ENCODE results near the gene DAPK2. TPM values are rescaled to one million over a fixed set of nuclear protein-coding genes. Genes with fewer than 3 reads are reported as not detected.

The DAPK2 gene
- total and polyA plus RNA-seq, 9 donors: 2.9 to 5.9 (median 3.9) TPM

DNA sequence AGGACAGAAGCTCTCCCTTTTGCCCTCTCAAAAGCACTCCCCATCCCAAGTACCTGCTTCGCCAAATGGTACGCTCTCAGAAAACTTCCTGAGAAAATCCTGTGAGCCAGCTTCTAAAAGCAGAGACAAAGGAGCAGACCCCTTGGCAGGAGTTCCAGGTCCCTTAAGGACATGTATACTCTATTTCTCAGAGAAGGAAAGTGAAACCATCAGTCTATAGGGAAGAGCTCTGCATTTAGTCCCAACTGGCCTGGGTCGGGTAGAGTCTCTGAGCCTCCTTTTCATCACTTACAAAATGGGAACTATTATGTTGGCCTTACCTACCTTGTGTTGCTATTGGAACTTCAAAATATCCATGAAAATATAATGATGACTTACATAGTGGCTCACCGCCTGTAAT, 19.7 kb downstream of the DAPK2 start:
- Histone ChIP-seq H3K27ac (ENCODE audit: low read length) (no peak overlapping the region), H3K36me3 (ENCODE audit: control insufficient read depth, insufficient read depth, low read length) (no peaks in the 10 kb centered on the region), H3K4me3 (ENCODE audit: low read length) (no peak overlapping the region), H3K27me3 (ENCODE audit: control insufficient read depth, insufficient read depth, low read length) (no peaks in the 10 kb centered on the region), H3K9me3 (replicated peaks; ENCODE audit: control insufficient read depth, low read depth, low read length) (no peaks in the 10 kb centered on the region), H3K4me1 (ENCODE audit: control insufficient read depth, insufficient read depth, low read length) (peaks cover 3% of the 10 kb centered on the region)
- WGBS (ENCODE audit: insufficient coverage): no CpG with 5 or more reads among the region's 4 CpGs
- DNase-seq: no peak

DNA sequence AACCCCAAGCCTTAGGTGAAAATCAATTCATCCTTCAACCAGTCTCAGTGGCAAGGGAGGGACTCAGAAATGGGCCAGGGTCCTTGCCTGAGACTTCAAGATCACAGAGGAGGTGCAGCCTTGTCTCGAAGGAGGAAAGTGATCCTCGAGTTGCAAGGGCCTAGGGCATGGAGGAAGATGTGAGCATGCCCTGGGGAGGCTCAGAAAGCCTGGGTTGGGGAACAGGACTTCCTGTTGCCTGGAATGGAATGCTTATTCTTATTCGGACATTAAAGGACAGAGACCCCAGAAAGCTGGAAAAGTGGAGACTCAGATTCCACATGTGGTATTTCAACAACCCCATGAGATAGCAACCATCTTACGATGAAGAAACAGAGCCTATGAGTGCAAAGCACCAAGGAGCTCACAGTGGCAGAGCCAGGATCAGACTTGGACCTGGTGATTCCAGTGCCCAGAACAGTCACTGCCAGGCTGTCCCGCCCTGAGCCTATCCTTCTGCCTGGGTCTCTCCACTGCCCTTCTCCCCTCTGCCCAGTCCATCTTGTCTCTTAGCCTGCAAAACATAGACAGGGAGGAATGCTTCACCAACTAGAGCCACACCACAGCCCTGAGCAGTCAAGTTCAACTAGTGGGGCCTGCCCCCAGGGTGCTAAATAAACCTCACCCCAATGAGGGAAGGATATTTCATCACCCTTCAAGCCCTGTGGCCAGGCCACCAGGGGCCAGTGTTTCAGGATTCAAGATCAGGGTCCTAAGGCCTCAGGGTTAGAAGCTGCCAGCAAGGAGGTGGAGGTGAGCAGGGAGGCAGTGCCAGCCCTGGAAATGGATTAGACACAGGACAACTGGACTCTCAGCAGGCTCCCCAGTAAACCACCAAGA, 21.9 kb downstream of the DAPK2 start:
- WGBS (ENCODE audit: insufficient coverage): 82% methylated on average over 5 of the region's 5 CpGs
- H3K36me3 ChIP-seq (ENCODE audit: control insufficient read depth, insufficient read depth, low read length): no peaks in the 10 kb centered on the region
- DNase-seq: no peak
- peaks cover 7% of the 10 kb centered on the region for H3K9me3 ChIP-seq (replicated peaks; ENCODE audit: control insufficient read depth, low read depth, low read length)
- H3K4me1 ChIP-seq (ENCODE audit: control insufficient read depth, insufficient read depth, low read length): peaks cover 3% of the 10 kb centered on the region
- H3K27ac ChIP-seq (ENCODE audit: low read length): no peak overlapping the region
- H3K4me3 ChIP-seq (ENCODE audit: low read length): no peak overlapping the region
- H3K27me3 ChIP-seq (ENCODE audit: control insufficient read depth, insufficient read depth, low read length): no peaks in the 10 kb centered on the region

DNA sequence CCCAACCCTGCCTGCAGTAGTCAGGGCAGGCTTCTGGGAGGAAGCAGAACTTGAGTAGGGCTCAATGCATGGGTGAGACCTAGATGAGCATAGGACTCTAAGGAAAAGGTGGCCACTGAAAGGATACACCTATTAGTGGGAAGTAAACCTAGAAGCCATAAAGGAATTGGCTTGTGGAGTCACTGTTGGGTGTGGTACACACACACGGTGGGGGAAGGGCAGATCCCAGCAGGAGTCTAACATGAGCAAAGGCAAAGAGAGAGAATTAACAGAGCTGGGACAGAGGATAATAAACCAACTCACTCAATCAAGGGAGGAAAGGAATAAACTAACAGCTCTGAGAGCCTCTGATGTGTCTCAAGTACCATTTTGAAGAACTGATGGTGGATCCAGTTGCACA, 23.1 kb downstream of the DAPK2 start:
- Histone ChIP-seq H3K4me3 (ENCODE audit: low read length) (no peak overlapping the region), H3K27ac (ENCODE audit: low read length) (no peak overlapping the region), H3K4me1 (ENCODE audit: control insufficient read depth, insufficient read depth, low read length) (peaks cover 3% of the 10 kb centered on the region), H3K27me3 (ENCODE audit: control insufficient read depth, insufficient read depth, low read length) (no peaks in the 10 kb centered on the region), H3K9me3 (replicated peaks; ENCODE audit: control insufficient read depth, low read depth, low read length) (peaks cover 7% of the 10 kb centered on the region), H3K36me3 (ENCODE audit: control insufficient read depth, insufficient read depth, low read length) (no peaks in the 10 kb centered on the region)
- DNase-seq: no peak
- WGBS (ENCODE audit: insufficient coverage): no CpG with 5 or more reads among the region's 1 CpG

DNA sequence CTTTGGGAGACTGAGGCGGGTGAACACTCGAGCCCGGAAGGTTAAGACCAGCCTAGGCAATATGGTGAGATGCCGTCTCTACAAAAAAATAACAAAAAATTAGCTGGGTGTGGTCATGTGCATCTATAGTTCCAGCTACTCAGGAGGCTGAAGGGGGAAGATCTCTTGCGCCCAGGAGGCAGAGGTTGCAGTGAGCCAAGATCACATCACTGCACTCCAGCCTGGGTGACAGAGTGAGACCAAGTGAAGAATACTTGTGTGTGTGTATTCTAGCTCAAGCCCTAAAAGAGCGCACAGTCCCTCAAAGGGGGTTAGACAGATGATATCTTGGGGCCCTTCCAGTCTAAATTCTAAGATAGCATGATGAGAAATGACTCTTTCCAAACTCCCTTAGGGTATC, 23.7 kb downstream of the DAPK2 start:
- Histone ChIP-seq H3K4me3 (ENCODE audit: low read length) (no peak overlapping the region), H3K27me3 (ENCODE audit: control insufficient read depth, insufficient read depth, low read length) (no peaks in the 10 kb centered on the region), H3K9me3 (replicated peaks; ENCODE audit: control insufficient read depth, low read depth, low read length) (peaks cover 7% of the 10 kb centered on the region), H3K27ac (ENCODE audit: low read length) (no peak overlapping the region), H3K36me3 (ENCODE audit: control insufficient read depth, insufficient read depth, low read length) (no peaks in the 10 kb centered on the region), H3K4me1 (ENCODE audit: control insufficient read depth, insufficient read depth, low read length) (peaks cover 3% of the 10 kb centered on the region)
- WGBS (ENCODE audit: insufficient coverage): no CpG with 5 or more reads among the region's 6 CpGs
- DNase-seq: no peak

DNA sequence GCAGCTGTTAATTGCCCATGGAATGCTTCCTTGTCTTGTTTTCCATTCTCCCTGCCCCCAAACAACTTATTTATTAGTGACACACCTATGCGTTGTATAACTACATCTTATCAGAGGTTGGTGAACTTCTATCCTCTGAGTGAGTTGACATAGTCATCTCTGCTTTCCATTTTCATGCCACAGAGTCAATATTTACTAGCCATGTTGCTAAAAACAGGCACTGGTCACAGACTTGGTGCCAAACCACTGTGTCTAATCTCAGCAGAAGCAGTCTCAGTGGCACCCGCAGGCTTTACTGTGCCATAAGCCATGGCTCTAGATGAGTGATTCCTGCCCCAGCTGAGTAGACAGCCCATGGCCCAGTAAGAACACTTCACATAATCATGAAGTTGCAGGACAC, 26.5 kb downstream of the DAPK2 start:
- Histone ChIP-seq H3K36me3 (ENCODE audit: control insufficient read depth, insufficient read depth, low read length) (no peaks in the 10 kb centered on the region), H3K27me3 (ENCODE audit: control insufficient read depth, insufficient read depth, low read length) (no peaks in the 10 kb centered on the region), H3K4me1 (ENCODE audit: control insufficient read depth, insufficient read depth, low read length) (no peaks in the 10 kb centered on the region), H3K4me3 (ENCODE audit: low read length) (no peak overlapping the region), H3K27ac (ENCODE audit: low read length) (no peak overlapping the region), H3K9me3 (replicated peaks; ENCODE audit: control insufficient read depth, low read depth, low read length) (peaks cover 7% of the 10 kb centered on the region)
- WGBS (ENCODE audit: insufficient coverage): 100% methylated on average over 1 of the region's 2 CpGs
- no peak for DNase-seq

DNA sequence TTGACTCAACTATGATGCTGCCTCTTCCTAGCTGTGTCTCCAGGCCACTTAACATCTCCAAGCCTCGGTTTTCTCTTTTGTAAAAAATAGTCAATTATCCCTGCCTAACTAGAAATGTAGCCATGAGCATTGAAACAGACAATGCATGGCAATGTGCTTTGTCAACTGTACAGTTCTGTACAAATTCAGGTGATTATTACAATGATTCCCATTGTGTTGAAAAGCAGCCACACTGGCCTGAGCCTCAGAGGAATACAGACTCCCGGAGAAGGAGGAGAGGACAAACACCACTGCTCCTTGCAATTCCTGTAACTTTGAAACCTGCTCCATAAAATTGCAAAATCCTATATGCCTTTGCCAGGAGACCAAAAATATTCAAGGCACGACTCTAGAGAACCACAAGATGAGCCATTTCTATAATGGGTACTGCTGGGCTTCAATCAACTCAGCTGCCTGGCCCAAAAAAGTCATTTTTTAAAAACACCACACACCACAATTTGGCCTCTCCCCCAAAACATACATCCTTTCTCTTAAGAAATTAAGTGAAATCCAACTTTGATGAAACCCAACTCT, 28.6 kb downstream of the DAPK2 start:
- WGBS (ENCODE audit: insufficient coverage): no CpG with 5 or more reads among the region's 3 CpGs
- Histone ChIP-seq H3K4me1 (ENCODE audit: control insufficient read depth, insufficient read depth, low read length) (no peaks in the 10 kb centered on the region), H3K27me3 (ENCODE audit: control insufficient read depth, insufficient read depth, low read length) (no peaks in the 10 kb centered on the region), H3K27ac (ENCODE audit: low read length) (no peak overlapping the region), H3K9me3 (replicated peaks; ENCODE audit: control insufficient read depth, low read depth, low read length) (peaks cover 7% of the 10 kb centered on the region), H3K4me3 (ENCODE audit: low read length) (no peak overlapping the region), H3K36me3 (ENCODE audit: control insufficient read depth, insufficient read depth, low read length) (no peaks in the 10 kb centered on the region)
- DNase-seq: no peak

DNA sequence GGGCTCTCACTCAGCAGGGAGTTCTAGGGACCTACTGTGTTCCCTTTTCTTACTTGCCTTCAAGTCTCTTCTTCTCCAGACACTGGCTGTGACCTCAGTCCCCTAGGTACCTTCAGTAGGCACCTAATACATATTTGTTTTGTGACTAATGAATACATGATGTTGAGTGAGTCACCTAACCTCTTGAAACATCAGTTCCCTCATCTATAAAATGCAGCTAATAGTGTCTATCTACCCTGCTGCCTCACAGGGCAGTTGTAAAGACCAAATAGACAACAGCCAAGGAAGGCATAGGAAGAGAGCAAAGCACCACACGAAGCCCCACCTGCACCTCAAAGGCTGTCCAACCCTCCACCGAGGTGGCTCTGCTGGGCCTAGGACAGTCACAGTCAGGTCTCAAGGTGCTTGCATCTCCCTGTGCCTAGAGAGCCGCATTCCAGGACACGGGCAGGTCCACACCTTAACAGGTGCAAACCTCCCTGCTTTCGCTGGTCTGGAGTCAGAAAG, 29.1 kb downstream of the DAPK2 start:
- Histone ChIP-seq H3K9me3 (replicated peaks; ENCODE audit: control insufficient read depth, low read depth, low read length) (peaks cover 7% of the 10 kb centered on the region), H3K27ac (ENCODE audit: low read length) (no peak overlapping the region), H3K4me1 (ENCODE audit: control insufficient read depth, insufficient read depth, low read length) (no peaks in the 10 kb centered on the region), H3K4me3 (ENCODE audit: low read length) (no peak overlapping the region), H3K27me3 (ENCODE audit: control insufficient read depth, insufficient read depth, low read length) (no peaks in the 10 kb centered on the region), H3K36me3 (ENCODE audit: control insufficient read depth, insufficient read depth, low read length) (no peaks in the 10 kb centered on the region)
- 97% methylated on average over 4 of the region's 5 CpGs for WGBS (ENCODE audit: insufficient coverage)
- no peak for DNase-seq

DNA sequence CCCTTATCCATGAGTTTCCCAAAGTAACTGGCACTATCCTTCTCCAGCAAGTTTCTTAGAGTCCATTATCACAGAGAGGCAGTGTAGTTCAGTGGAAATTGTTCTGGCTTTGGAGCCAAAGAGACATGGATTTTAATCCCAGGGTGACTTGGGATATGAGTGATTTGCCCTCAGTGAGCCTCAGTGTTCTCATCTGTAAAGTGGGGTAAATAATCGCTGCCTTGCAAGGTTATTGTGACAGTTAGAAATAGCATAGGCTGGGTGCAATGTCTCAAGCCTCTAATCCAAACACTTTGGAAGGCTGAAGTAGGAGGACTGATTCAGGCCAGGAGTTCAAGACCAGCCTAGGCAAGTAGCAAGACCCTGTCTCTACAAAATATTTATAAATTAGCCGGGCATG, 30.0 kb downstream of the DAPK2 start:
- no CpG with 5 or more reads among the region's 2 CpGs for WGBS (ENCODE audit: insufficient coverage)
- H3K27ac ChIP-seq (ENCODE audit: low read length): no peak overlapping the region
- H3K9me3 ChIP-seq (replicated peaks; ENCODE audit: control insufficient read depth, low read depth, low read length): peaks cover 7% of the 10 kb centered on the region
- no peak for DNase-seq
- H3K27me3 ChIP-seq (ENCODE audit: control insufficient read depth, insufficient read depth, low read length): no peaks in the 10 kb centered on the region
- H3K4me3 ChIP-seq (ENCODE audit: low read length): no peak overlapping the region
- peaks cover 4% of the 10 kb centered on the region for H3K4me1 ChIP-seq (ENCODE audit: control insufficient read depth, insufficient read depth, low read length)
- no peaks in the 10 kb centered on the region for H3K36me3 ChIP-seq (ENCODE audit: control insufficient read depth, insufficient read depth, low read length)

DNA sequence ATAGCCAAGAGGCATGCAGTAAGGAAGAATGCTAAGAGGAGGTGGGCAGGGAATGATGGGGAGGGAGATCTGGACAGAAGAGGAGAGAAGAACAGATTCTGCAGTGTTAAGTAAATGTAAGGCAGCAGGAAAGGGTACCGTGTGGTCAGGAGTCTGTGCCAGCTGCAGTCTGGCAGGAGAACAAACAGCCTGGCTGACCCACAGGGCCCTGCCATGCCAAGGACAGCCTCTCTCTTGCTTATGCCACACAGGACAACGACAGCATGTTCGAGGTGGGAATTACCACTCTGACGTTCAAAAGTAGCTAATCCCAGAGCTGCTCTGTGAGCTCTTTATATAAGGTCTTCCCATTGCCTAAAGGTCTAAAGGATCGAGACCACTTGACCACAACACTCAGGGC, 31.3 kb downstream of the DAPK2 start:
- 70% methylated on average over 4 of the region's 5 CpGs for WGBS (ENCODE audit: insufficient coverage)
- H3K36me3 ChIP-seq (ENCODE audit: control insufficient read depth, insufficient read depth, low read length): no peaks in the 10 kb centered on the region
- H3K9me3 ChIP-seq (replicated peaks; ENCODE audit: control insufficient read depth, low read depth, low read length): no peaks in the 10 kb centered on the region
- H3K4me1 ChIP-seq (ENCODE audit: control insufficient read depth, insufficient read depth, low read length): peaks cover 4% of the 10 kb centered on the region
- H3K4me3 ChIP-seq (ENCODE audit: low read length): no peak overlapping the region
- no peak for DNase-seq
- no peaks in the 10 kb centered on the region for H3K27me3 ChIP-seq (ENCODE audit: control insufficient read depth, insufficient read depth, low read length)
- no peak overlapping the region for H3K27ac ChIP-seq (ENCODE audit: low read length)

DNA sequence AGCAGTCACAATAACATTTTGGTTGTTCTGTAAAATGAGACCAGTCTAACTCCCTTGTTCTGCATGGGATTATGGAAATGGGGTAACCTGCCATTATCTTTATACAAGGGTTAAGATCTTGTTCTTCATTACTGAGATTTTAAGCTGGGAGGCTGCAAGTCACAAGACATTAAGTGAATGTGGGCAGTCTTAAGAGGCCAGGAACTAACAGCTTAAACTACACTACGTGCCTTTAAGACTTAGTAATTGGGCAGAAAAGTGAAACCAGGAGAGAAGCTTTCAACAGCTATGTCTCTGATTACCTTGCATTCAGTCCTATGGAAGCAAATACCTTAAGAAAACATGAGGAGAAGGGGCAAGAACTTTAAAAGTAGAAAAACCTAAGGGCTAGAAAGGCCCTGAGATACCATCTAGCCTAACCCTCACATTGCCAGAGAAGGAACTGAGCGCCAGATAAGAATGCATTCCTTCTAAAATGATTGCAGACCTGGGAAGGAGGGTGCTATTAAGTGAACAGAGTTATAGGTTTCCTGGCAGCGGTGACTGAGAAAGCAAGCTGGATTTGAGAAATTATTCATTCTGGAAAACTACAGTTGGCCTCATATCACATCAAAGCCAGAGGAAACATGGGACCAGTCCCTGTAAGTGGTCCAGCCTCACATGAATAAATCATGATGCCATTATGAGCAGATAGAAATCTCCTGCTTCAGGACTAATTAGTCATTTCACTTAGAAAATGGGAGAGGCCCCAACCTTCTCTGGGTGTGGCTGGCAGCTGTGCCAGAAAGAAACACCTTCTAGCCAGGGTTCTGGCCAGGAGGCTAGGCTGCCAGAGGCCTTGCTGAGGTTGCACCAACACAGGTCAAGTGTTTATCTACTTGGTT, 32.9 kb downstream of the DAPK2 start:
- Histone ChIP-seq H3K36me3 (ENCODE audit: control insufficient read depth, insufficient read depth, low read length) (no peaks in the 10 kb centered on the region), H3K27ac (ENCODE audit: low read length) (no peak overlapping the region), H3K27me3 (ENCODE audit: control insufficient read depth, insufficient read depth, low read length) (no peaks in the 10 kb centered on the region), H3K4me1 (ENCODE audit: control insufficient read depth, insufficient read depth, low read length) (peaks cover 4% of the 10 kb centered on the region), H3K4me3 (ENCODE audit: low read length) (no peak overlapping the region), H3K9me3 (replicated peaks; ENCODE audit: control insufficient read depth, low read depth, low read length) (no peaks in the 10 kb centered on the region)
- no peak for DNase-seq
- WGBS (ENCODE audit: insufficient coverage): no CpG with 5 or more reads among the region's 3 CpGs
